ENCODE measurements around the gene GSTCD.

GRCh38 chr4:105683038-105683437 lies 25.5 kb upstream of the GSTCD start:
- no peak for TF ChIP-seq CTCF (IDR thresholded peaks at IDR 0.05)
- TF ChIP-seq POLR2A (IDR thresholded peaks at IDR 0.05): no peak

Data from body of pancreas (tissue), 4 donors.